HEK293T (cell line): Measurements from ENCODE around the gene CTSS.

ENCODE experiments used
- BHLHE40 ChIP-seq: fragments of 450-650 bp; IDR thresholded peaks from 2 replicates; pipeline ENCODE4 v1.6.1; 2016; ENCODE audit warnings: mild to moderate bottlenecking, moderate library complexity, borderline replicate concordance
- ELF4 ChIP-seq: fragments of 450-650 bp; IDR thresholded peaks from 2 replicates; pipeline ENCODE4 v1.6.1; 2017; ENCODE audit warnings: antibody characterized with exemption
- SUZ12 ChIP-seq: fragments of 450-650 bp; IDR thresholded peaks from 2 replicates; pipeline ENCODE4 v1.6.1; 2016; ENCODE audit warnings: mild to moderate bottlenecking
- TARDBP ChIP-seq: fragments of 450-650 bp; IDR thresholded peaks from 2 replicates; pipeline ENCODE4 v1.6.1; 2016

GRCh38 chr1:150808121-150808520 lies 42.5 kb upstream of the CTSS start, which contains the start of gene CTSK:
- TF ChIP-seq SUZ12 (no peak), BHLHE40 (no peak), TARDBP (no peak), ELF4 (no peak)
